HFF-Myc (cell line): Measurements from ENCODE around the gene GRK6.

Source experiments
- DNase-seq: peaks from one replicate; pipeline ENCODE4 v3.0.0-alpha.2; 2011; ENCODE audit warnings: low read depth; ENCODE audit errors: extremely low read depth
- H3K4me3 ChIP-seq: replicated peaks from 2 replicates; pipeline ENCODE4 v1.5.1; 2011; ENCODE audit warnings: low read depth, mild to moderate bottlenecking, control low read depth, low read length
- CTCF ChIP-seq: IDR thresholded peaks from 2 replicates; pipeline ENCODE4 v1.5.1; 2012; ENCODE audit warnings: mild to moderate bottlenecking, low read depth, low read length, control low read depth; ENCODE audit errors: missing control alignments

Gene GRK6

GRCh38 chr5:177476531-177477233 lies 50.2 kb downstream of the GRK6 start:
- no peak overlapping the region for H3K4me3 ChIP-seq
- TF ChIP-seq CTCF: no peak
- DNase-seq: no peak

DNA sequence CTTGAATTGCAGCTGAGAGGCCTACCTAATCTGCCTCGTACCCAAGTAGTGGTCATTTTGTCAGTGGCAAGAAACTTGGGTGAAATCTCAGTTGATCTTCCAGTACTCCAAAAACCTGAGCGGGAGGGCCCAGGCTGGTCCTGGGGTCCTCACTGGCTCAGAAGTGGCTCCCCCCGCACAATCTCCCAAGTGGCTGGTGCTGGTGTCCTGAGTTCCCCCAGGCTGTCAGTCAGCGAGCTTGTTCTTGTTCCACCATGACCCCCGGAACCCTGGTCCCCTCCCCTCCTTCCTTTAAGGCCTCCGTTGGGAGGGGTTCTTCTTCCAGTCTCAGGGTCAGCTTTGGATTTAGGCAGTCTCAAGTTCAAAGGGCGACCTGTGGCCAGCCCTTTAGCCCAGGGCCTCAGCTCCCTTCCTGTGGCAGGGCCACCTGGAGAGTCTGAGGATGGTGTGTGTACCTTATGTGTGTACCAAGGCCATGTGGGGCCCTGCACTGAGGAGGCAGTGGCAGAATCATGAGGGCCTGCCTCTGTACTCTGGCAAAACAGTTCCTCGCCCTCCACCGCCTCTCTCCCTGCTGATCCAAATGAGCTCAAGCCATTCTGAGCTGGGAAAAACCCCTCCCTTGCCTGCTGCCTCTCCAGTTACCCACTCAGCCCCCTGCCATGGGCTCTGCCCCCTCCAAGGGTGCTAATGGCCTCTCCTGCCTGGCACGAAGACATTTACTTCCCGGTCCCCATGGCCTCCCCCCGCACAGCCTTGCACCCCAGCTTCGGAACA lies 51.4 kb downstream of the GRK6 start:
- TF ChIP-seq CTCF: no peak
- DNase-seq: no peak
- H3K4me3 ChIP-seq: no peak overlapping the region

GRCh38 chr5:177478711-177479646 lies 52.5 kb downstream of the GRK6 start:
- no peak overlapping the region for H3K4me3 ChIP-seq
- TF ChIP-seq CTCF: no peak
- DNase-seq: no peak

GRCh38 chr5:177479774-177480173 lies 53.3 kb downstream of the GRK6 start:
- TF ChIP-seq CTCF: no peak
- DNase-seq: no peak
- H3K4me3 ChIP-seq: no peak overlapping the region

DNA sequence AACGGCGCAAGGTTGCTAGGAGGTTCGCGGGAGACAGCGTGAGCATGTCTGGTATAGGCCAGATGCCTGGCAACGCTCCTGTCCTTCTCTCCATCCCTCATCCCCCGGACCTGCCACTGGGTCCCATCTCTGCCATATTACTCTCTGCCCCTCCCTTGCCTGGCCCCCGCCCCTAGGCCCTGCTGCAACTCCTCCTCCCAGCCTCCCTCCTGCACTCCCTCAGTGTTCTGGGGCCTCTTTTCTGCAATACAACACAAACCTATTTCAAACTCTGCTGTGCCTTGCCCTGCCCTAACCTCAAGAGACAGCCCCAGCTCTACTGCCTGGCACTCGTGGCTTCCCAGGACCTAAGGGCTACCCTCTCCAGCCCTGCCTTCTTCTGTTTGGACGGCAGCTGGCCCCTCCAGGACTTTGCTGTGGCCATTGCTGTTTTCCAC lies 55.9 kb downstream of the GRK6 start:
- TF ChIP-seq CTCF: no peak
- H3K4me3 ChIP-seq: no peak overlapping the region
- DNase-seq: no peak

DNA sequence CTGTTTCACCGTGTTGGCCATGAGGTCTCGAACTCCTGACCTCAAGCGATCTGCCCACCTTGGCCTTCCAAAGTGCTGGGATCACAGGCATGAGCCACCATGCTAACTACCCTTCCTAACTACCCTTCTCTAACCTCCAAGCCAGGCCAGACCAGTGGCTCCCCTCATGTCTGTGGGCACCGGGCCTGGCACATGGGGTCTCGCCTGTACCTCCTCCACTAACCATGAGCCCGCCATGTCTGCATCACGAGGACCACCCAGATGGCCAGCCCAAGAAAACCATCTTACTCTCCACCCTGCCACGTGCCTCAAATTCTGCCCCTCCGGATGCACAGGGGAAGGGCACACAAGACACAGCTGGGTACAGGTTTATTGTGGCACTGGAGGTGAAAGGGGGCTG lies 56.6 kb downstream of the GRK6 start:
- no peak for TF ChIP-seq CTCF
- H3K4me3 ChIP-seq: no peak overlapping the region

More for the DNA sequence above, 56.6 kb downstream of the GRK6 start:
- no peak for DNase-seq
